Prostate gland (tissue), 2 donors: ENCODE data around the gene DCAF8L2.

Source experiments
- POLR2A ChIP-seq: fragments of 450-650 bp; IDR thresholded peaks from one replicate; pipeline ENCODE4 v1.6.1; 2016; ENCODE audit warnings: antibody characterized with exemption, mild to moderate bottlenecking
- POLR2AphosphoS5 ChIP-seq: sonication (generic); formaldehyde crosslinking; IDR thresholded peaks from one replicate; pipeline ENCODE4 v1.6.1; 2017; ENCODE audit warnings: antibody characterized with exemption
- TF ChIP-seq, protein P1 (sequence below), 4 experiments: fragments of 200-600 bp in 2 of 4; fragments of 450-650 bp in 2 of 4; sonication (generic) in 2 of 4; IDR thresholded peaks; 1 replicate in 3 of 4; 2 replicates in 1 of 4; pipeline ENCODE4 v1.5.1; 2016 to 2019; ENCODE audit warnings: antibody characterized with exemption in 4 of 4, mild to moderate bottlenecking in 2 of 4, moderate library complexity in 2 of 4

DNA sequence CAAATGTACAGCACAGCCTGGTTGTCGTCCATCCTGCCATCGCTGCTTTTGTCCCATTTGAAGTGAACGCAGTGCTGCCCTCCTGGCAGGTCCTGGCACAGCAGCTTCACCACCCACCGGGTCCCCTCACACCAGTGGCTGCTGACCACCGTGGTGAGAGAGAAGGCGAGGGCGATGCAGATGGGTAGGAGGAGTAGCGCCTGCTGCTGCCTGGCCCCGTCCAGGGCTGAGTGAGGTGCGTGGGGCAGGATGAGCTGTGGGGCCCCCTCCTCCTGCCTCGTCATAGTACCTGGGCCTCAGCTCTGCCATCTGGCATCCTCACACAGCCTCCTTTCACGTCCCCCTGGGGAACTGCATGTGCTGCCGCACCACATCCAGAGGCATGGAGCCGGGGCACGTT lies 1.8 kb downstream of the DCAF8L2 start:
- TF ChIP-seq, protein P1, sequence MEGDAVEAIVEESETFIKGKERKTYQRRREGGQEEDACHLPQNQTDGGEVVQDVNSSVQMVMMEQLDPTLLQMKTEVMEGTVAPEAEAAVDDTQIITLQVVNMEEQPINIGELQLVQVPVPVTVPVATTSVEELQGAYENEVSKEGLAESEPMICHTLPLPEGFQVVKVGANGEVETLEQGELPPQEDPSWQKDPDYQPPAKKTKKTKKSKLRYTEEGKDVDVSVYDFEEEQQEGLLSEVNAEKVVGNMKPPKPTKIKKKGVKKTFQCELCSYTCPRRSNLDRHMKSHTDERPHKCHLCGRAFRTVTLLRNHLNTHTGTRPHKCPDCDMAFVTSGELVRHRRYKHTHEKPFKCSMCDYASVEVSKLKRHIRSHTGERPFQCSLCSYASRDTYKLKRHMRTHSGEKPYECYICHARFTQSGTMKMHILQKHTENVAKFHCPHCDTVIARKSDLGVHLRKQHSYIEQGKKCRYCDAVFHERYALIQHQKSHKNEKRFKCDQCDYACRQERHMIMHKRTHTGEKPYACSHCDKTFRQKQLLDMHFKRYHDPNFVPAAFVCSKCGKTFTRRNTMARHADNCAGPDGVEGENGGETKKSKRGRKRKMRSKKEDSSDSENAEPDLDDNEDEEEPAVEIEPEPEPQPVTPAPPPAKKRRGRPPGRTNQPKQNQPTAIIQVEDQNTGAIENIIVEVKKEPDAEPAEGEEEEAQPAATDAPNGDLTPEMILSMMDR (IDR thresholded peaks at IDR 0.05), result no peak
- TF ChIP-seq POLR2AphosphoS5 (no peak), POLR2A (no peak)
